NB4 (cell line): ENCODE measurements around the gene OLA1.
"Not testable (repeated sequence)": the region's sequence is repeated elsewhere in the genome, so short reads cannot be mapped to it uniquely, and the experiment has no call there.

ENCODE experiments used
- DNase-seq: peaks from one replicate; pipeline ENCODE4 v3.0.0; 2010; ENCODE audit warnings: low read depth
- H3K4me3 ChIP-seq: one replicate; pipeline ENCODE4 v1.5.1; 2011; ENCODE audit warnings: mild to moderate bottlenecking, low read depth, low read length, moderate library complexity
- CTCF ChIP-seq: IDR thresholded peaks from one replicate; pipeline ENCODE4 v1.5.1; 2012; ENCODE audit warnings: low read depth, low read length
- MAX ChIP-seq: IDR thresholded peaks from 2 replicates; pipeline ENCODE4 v1.6.1; 2011; ENCODE audit warnings: low read depth, low read length
- MYC ChIP-seq: IDR thresholded peaks from 2 replicates; pipeline ENCODE4 v1.6.1; 2011; ENCODE audit warnings: low read depth, low read length
- POLR2A ChIP-seq: IDR thresholded peaks from 2 replicates; pipeline ENCODE4 v1.6.1; 2011; ENCODE audit warnings: mild to moderate bottlenecking; ENCODE audit not compliant: insufficient read length; ENCODE audit errors: extremely low read depth

OLA1 gene

GRCh38 chr2:174280596-174280995 is 32.3 kb upstream of the OLA1 start:
- TF ChIP-seq MYC: no peak
- TF ChIP-seq POLR2A: no peak
- TF ChIP-seq CTCF: no peak
- no peak for TF ChIP-seq MAX
- DNase-seq: no peak
- H3K4me3 ChIP-seq: no peak overlapping the region

DNA sequence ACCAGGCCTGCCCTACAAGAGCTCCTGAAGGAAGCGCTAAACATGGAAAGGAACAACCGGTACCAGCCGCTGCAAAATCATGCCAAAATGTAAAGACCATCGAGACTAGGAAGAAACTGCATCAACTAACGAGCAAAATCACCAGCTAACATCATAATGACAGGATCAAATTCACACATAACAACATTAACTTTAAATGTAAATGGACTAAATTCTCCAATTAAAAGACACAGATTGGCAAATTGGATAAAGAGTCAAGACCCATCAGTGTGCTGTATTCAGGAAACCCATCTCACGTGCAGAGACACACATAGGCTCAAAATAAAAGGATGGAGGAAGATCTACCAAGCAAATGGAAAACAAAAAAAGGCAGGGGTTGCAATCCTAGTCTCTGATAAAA is 21.9 kb upstream of the OLA1 start:
- H3K4me3 ChIP-seq, DNase-seq: not testable (repeated sequence)

- H3K4me3 ChIP-seq: no peak overlapping the region
- no peak for DNase-seq
- no peak for TF ChIP-seq CTCF
- TF ChIP-seq MAX: no peak
- no peak for TF ChIP-seq POLR2A
- TF ChIP-seq MYC: no peak
Observed at GRCh38 chr2:174266288-174266687, 18.0 kb upstream of the OLA1 start.

GRCh38 chr2:174263997-174264396 is 15.7 kb upstream of the OLA1 start:
- peak; percentile 46 for DNase-seq
- TF ChIP-seq MYC: no peak
- TF ChIP-seq MAX: no peak
- no peak for TF ChIP-seq POLR2A
- TF ChIP-seq CTCF: no peak
- no peak overlapping the region for H3K4me3 ChIP-seq

DNA sequence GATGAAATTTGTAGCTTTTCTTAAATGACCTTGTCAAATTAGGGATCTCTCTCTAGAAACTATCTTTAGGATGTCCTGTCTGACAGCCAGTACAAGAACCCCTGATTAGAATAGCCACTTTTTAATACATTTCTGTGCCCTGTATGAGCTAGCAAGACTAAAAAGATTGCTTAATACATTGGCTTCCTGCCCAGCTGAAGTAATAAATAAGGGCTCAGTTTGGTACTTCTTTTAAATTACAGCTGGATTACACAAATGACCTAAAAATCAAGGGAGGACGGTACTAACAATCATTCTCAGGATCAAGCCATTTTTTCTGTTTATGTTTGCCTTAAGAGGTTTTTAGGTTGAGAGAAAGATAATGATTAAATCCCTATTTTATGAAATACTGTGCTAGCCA is 11.6 kb upstream of the OLA1 start:
- TF ChIP-seq POLR2A: no peak
- TF ChIP-seq CTCF: no peak
- no peak for TF ChIP-seq MAX
- TF ChIP-seq MYC: no peak
- peak; percentile 72 for DNase-seq

DNA sequence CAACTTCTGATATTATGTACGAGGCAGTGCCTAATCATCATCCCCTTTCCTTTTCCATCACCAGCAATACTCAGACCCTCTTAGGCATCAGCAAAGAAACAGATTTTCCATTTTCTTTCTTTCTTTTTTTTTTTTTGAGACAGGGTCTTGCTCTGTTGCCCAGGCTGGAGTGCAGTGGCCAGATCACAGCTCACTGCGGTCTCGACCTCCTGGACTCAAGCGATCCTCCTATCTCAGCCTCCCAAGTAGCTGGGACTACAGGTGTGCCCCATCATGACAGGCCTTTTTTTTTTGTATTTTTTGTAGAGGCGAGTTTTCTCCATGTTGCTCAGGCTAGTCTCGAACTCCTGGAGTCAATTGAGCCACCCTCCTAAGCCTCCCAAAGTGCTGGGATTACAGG is 5.9 kb upstream of the OLA1 start:
- H3K4me3 ChIP-seq: no peak overlapping the region
- TF ChIP-seq POLR2A: no peak
- DNase-seq: no peak

More for the DNA sequence above, 11.6 kb upstream of the OLA1 start:
- H3K4me3 ChIP-seq: no peak overlapping the region

DNA sequence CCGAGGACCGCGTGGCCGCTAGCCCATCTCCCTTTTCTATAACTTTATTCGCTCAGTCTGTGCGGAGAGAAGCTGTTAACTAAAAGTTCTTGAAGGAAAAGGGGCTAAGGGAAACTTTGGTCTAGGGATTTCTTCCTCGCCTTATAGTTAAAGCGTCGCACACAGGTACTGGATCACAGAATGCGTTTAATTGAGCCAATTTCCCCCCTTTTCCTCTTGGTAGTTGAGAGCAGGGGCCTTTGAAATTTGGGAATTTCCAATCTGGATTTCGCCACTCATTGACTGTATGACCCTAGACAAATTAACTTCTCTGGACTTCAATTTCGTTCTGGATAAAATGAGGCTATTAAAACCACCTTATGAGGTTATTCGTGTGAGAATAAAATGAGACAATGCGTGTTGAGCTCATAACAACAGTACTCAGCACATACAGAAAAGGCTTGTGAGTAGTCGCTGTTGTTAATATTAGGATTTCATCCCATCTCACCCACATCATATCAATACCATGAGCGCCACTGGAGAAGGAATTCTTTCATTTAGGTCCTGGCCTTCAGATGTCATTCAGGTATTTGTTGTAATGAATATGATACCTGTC is 763 bp upstream of the OLA1 start:
- peak; percentile 29 for DNase-seq
- peak overlapping the region; percentile 69 for H3K4me3 ChIP-seq
- TF ChIP-seq POLR2A (no peak), MYC (peak; percentile 3; the same call in 1 of the 2 replicates), MAX (no peak)
